ENCODE measurements around the gene SERPINA10.

SERPINA10 gene

GRCh38 chr14:94293578-94293924 lies 483 bp upstream of the SERPINA10 start:
- TF ChIP-seq CTCF (IDR thresholded peaks at IDR 0.05; ENCODE audit: borderline replicate concordance, insufficient read depth, low read depth, low read length), result no peak
- no peak overlapping the region for H3K4me3 ChIP-seq (ENCODE audit: low read depth, low read length)

GRCh38 chr14:94292526-94292871 lies 569 bp downstream of the SERPINA10 start:
- no peak overlapping the region for H3K4me3 ChIP-seq (ENCODE audit: low read depth, low read length)
- no peak for TF ChIP-seq CTCF (IDR thresholded peaks at IDR 0.05; ENCODE audit: borderline replicate concordance, insufficient read depth, low read depth, low read length)

- TF ChIP-seq CTCF (IDR thresholded peaks at IDR 0.05; ENCODE audit: borderline replicate concordance, insufficient read depth, low read depth, low read length), result no peak
Observed at GRCh38 chr14:94291906-94292525, 1.1 kb downstream of the SERPINA10 start.

GRCh38 chr14:94291159-94291905 lies 1.7 kb downstream of the SERPINA10 start:
- no peak overlapping the region for H3K4me3 ChIP-seq (ENCODE audit: low read depth, low read length)
- TF ChIP-seq CTCF (IDR thresholded peaks at IDR 0.05; ENCODE audit: borderline replicate concordance, insufficient read depth, low read depth, low read length), result no peak

More at GRCh38 chr14:94291906-94292525, 1.1 kb downstream of the SERPINA10 start:
- H3K4me3 ChIP-seq (ENCODE audit: low read depth, low read length), result no peak overlapping the region

GRCh38 chr14:94290197-94290596 lies 2.9 kb downstream of the SERPINA10 start:
- H3K4me3 ChIP-seq (ENCODE audit: low read depth, low read length), result no peak overlapping the region
- TF ChIP-seq CTCF (IDR thresholded peaks at IDR 0.05; ENCODE audit: borderline replicate concordance, insufficient read depth, low read depth, low read length), result no peak

GRCh38 chr14:94288610-94289465 lies 4.2 kb downstream of the SERPINA10 start:
- TF ChIP-seq CTCF (IDR thresholded peaks at IDR 0.05; ENCODE audit: borderline replicate concordance, insufficient read depth, low read depth, low read length), result no peak
- H3K4me3 ChIP-seq (ENCODE audit: low read depth, low read length), result no peak overlapping the region
